Measurements from ENCODE around the gene RAD23A.
"Not testable (repeated sequence)": the region's sequence is repeated elsewhere in the genome, so short reads cannot be mapped to it uniquely, and the experiment has no call there.

The RAD23A gene

DNA sequence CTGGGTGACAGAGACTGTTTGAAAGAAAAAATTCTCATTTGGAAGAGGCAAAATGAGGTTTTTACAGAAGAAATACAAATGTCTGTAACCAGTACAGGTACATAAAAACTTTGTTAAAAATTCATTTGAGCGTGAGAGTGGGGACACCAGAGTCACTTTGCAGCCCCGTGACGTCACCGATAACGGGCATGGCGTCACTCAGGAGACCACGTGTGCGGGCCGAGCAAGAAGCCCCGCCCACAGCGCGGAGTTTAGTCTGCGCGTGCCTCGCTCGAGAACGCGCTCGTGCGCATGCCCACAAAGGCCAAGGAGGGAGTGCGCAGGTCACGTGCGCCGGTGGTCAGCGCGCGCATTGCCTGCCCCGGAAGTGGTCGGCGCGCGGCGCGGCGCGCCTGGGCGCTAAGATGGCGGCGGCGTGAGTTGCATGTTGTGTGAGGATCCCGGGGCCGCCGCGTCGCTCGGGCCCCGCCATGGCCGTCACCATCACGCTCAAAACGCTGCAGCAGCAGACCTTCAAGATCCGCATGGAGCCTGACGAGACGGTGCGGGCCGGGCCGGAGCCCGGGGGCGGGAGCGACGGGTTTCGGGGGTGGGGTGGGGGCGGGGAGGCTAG, at the start of gene RAD23A:
Gene RAD23A, plus strand, starts transcription at position 384 of the 613 bp plus-strand sequence. Its CDS starts 87 bp downstream, at position 471.
- peak; percentile 97 for DNase-seq (ENCODE audit: low read depth)

DNA sequence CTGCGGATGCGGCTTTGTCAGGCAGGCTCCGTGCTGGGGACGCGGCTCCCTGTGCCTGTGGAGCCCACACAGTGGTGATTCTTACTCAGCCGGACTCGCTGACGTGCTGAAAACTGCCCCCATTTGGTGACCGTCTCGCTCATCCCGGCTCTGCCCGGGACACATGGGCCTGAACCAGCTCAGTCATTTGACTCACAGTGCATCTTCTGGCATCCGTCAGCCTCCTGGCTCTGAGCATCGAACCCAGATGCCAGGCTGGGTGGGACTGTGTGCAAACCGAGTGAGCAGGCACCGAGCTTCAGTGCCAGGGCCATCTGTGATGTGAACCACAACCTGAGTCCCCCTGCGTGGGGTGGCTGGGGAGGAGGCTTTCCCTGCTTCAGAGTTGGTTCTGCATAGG, 49.2 kb upstream of the RAD23A start:
- no peak for DNase-seq (ENCODE audit: low read depth)

DNA sequence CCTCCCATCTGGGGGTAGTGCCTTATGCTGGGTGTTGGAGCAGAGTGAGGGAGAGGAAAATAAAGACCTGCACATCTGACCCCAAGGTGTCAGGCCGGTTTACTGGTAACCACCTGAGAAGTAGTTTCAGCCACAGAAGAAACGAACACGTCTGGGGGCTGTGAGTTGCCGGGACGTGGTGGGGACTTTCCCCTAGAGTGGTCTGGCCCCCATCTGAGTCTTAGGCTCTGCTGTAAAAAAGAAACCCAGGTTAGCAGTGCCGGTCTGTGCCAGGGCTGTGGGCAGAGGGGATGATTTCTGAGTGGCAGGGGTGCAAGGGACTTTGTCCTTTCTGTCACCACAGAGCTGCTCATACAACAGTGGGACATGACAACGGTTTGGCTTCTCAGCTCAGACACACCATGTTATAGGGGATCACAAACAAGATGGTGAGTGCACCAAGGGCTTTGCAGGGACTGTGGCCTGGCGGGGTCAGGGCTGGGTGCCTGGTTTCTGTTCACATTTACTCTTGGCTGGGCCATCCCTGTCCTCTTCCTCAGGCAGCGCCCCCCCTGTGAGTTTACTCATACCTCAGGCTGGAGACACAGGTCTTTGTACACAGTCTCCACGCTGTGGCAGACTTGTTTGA, 45.7 kb upstream of the RAD23A start:
- no peak for DNase-seq (ENCODE audit: low read depth)

DNA sequence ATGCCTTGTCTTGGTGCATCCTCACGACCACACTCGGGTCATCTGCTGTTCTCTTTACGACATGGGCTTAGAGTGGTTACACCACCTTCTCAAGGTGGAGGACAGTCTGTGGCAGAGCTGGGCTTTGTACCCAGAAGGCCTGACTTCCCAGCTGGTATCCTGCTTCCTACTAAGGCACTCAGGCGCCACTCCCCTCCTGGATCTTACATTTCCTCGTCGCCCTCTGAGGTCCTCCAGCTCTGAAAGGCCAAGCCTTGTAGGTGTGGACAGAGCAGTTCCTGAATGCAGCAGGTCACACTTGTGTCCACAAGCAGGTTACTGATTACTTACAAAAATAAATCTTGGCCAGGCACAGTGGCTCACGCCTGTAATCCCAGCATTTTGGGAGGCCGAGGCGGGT, 38.5 kb upstream of the RAD23A start:
- no peak for DNase-seq (ENCODE audit: low read depth)

DNA sequence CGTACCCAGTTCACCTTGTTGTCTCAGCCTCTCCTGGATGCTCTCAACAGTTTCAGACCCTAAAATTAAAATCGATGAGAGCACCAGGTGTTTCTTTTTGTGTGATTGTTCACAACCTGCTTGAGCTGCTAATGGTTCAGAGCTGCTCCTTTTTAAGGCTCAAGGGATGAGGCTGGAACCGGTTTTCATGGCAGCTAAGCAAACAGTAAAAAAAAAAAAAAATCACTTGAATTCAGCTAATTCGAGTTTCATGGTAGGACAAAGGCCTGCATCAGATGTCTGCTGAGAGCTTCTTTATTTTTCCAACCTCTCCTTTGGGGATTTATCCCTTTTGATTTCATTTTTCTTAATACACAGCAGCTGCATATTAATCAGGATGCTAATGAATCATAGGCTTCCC, 33.1 kb upstream of the RAD23A start:
- DNase-seq (ENCODE audit: low read depth) = no peak

DNA sequence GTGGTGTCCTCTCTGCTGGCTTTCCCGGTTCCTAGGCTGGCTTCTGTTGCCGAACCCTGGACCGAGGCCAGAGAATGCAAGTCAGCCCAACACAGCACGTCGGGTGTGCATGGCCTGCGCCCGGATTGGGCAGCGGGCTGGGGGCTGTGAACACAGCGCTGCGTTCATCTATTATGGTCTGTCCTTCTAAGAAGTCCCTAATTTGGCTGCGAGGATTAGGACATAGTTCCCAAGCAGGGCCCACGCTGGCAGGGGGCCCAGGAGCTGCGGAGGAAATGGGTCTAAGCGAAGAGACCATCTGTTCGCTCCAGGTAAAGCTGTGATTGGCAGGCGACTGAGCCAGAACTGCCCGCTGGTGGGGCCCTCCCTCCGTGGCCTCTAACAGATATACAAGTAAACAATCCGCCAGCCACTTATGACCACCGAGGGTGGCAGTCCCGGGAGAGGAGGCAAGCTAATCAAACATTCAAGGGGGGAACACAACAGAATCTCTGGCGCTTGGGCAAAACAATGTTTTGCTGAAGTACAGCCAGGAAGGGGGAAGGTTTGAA, 32.6 kb upstream of the RAD23A start:
- DNase-seq (ENCODE audit: low read depth) = peak; percentile 54

DNA sequence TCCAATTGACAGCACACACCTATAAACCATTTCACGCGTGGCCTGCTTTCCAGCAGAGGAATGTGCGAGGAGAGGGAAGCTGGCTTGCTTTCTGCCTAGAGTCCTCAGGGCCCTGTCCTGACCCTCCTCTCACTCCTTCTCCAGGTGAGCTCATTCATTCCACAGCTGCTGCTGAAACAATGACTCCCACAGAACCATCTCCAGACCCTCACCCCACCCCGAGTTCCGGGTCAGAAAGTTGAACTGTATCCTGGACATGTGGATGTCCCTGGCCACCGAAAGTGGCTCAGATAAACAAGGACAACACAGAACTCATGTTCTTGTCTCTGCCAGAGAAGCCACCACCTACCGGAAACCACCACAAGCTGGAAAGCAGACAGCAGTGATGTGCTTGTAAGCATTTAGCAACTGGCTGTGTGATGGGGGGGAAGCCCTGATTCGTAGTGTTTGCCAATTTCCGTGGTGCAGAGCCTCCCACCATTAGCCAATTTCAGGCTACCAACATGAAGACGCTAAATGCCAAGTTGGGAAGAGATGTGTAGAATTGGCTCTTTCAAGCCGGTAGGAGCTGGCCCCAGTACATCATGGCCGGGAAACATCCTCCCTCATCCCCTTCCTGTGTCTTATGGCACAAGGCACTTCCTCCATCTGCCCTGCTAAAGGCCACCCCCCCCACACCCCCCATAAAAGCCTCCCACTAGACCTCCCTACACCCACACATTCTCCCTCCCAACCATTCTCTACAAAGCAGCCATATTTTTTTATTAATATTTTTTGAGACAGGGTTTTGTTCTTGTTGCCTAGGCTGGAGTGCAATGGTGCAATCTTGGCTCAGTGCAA, 31.6 kb upstream of the RAD23A start:
- DNase-seq (ENCODE audit: low read depth) = peak; percentile 11

DNA sequence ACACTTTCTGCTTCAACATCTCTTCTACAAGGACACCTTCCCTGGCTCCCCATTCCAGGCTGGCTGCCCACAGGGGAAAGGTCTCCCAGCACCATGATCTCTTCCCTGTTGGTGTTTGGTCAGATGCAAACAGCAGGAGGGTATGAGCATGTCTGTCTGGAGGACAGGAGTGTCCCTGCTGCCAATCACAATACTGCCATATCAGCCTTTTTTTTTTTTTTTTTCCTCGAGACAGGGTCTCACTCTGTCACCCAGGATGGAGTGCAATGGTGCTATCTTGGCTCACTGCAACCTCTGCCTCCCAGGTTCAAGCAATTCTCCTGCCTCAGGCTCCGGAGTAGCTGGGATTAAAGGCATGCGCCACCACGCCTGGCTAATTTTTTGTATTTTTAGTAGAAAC, 29.8 kb upstream of the RAD23A start:
- DNase-seq (ENCODE audit: low read depth) = not testable (repeated sequence)

DNA sequence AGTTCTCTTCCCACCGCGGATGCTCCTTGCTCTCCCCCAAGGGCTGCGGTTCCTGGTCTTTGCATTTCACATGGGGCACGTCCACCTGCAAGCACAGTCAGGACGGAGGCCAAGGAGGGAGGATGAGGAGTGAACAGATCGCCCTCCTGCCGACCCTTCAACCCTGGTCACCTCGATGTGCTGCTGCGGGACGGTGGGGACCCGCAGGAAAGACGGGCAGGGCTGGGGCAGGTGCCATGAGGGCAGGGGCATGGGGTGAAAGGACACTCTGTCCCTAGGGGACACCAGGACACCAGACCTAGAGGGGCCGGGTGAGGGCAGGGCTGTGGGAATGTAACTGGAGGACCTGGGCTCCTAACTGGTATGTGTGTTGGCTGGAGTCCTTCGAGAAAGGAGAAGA, 27.4 kb upstream of the RAD23A start:
- no peak for DNase-seq (ENCODE audit: low read depth)

DNA sequence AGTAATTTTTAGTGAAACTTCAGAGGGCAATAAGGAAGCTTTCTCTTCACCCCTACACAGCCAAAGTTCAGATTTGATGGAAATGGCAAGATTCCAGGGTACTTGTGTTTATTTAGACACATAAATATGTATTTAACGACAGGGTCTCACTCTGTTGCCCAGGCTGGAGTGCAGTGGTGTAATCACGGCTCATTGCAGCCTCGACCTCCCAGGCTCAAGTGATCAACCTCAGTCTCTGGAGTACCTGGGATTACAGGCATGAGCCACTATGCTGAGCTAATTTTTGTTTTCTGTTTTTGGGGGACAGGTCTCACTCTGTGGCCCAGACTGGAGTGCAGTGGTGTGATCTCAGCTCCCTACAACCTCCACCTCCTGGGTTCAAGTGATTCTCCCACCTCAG, 24.6 kb upstream of the RAD23A start:
- no peak for DNase-seq (ENCODE audit: low read depth)

DNA sequence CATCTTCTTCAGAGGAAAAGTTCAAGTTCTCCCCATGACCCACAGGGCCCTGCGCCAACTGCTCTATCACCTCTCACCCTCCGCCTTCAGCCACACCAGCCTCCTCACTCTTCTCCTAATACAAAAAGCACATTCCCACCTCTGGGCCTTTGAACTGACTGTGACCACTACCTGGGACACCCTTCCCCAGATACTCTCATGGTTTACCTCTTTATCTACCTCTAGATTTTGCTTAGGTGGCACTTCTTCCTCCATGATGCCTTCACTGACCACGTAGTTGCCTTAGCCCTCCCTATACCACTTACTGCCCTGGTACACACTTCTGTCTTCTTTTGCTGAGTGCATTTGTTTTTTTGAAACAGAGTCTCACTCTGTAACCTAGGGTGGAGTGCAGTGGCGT, 22.7 kb upstream of the RAD23A start:
- no peak for DNase-seq (ENCODE audit: low read depth)

DNA sequence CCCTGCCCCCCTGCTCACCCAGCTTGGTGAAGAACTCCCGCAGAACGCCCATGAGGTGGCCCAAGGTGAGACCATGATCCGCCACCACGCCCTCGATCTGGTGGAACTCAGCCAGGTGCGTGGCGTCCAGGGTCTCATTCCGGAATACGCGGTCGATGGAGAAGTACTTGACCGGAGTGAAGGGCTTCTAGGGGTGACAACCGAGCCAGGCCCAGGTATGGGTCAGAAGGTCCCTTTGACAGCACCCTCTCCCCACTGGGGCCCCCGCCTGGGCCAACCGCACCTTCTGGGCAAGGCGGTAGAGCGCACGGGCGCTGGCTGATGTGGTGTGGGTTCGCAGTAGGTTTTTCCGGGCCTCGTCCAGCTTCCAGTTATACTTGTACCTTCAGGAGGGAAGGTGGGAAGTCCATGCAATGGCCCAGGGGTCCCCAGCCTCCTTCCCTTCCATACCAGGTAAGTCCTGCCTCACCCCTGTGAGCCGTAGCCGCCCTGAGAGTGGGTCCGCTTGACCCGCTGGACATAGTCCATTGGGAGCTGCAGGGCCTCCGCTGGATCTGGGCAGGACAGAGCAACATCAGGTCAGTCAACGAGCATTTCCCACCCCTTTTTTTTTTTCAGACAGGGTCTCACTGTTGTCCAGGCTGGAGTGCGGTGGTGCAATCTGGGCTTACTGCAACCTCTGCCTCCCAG, 20.9 kb upstream of the RAD23A start:
- no peak for DNase-seq (ENCODE audit: low read depth)

DNA sequence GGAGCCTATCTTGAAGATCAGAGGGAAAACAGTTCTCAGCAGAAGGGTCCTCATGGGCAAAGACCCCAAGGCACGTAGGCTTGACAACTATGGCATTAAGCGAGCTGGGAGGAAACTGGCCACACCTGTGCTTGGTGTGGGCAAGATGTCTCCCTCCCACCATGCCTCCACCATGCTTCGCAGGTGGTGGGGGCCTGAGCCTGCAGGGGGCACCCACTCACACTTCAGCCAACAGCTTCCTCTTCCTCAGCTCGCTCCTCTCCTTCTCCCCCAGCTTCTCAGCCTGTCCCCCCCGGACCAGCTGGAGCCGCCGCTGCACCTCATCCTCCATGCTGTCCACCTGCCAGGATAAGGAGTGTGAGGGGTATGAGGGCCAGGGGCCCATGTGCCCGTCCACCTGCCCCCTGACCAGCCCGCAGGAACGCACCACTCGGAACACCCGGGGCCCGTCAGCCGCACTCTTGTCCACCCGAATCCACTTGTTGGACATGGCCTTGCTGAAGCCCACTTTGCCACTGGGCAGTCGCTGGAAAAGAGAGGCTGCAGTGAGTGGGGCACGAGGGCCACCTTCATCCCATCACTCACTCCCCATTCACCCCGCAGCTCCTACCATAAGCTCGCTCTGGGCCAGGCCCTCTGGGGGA, 15.5 kb upstream of the RAD23A start:
- no peak for DNase-seq (ENCODE audit: low read depth)

DNA sequence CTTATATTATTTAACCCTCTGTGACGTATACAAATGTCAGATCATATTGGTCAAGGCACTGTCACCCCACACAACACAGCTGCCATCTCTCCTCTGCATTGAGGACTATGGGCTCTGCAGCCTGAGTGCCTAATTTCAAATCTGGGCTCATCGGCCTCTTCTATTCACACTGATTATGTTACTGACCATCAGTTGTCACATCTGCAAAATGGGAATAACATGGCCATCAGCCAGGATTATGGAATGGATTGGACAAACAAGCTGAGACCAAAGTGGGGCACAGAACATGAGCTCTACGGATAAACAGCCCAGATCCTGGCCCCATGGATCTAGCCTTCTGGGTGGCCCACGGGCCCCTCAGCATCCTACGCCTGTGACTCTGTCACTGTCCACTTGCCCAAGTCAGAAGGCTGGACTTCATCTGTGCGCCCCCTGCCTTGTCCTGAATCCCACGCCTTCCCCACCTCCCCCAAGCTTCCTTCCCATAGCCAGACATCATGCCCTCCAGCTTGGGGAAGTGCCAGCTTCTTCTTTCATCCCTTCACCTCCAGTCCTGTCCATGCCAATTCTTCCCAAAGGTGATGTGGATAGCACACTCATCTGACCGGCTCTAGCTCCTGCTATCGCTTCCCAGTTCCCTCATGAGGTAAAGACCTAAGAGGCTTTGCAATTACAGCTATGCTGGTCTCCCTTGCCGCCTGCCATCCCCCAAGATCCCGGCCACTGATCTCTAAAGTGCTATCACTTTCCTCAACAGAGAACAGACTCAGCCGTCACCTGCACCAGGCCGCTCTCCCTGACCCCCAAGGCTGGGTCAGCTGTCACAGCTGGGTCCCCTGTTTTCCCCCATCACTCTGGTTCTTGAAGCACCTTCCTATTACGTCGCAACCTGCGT, 13.0 kb upstream of the RAD23A start:
- no peak for DNase-seq (ENCODE audit: low read depth)

DNA sequence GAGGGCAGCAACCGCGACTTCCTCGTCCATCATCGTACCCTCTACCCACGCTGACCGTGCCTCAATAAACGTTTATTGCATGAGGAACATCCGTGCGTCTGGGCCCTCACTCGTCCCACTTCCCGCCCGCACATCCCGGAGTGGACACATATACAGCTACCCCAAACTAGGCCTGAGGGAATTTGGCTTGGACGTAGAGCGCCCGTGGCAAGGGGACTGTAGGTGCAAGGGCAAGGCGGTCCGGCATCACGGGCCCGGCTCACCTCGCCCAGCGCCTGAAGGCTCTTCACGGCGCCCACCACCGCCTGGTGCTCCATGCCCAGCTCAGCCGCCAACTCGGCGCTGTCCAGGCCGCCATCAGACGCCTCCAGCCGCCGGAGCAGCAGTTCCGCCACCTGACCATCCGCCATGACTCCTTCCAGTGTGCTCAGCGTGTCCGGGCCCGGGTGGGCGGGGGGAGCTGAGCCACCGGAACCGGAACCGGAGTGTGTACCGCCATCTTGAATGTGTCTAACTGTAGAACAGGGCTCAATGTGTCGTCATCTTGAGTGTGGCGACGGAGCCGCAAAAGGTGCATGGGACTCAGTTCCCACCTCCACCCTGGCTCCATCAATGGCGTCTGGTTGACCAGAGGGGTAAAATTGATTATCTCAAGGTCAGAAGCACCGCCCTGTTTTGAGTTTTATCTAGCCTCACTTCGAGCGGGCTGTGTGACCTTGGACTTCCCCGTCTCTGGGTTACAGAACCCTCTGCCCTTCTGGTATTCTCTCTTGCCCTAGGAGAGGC, 12.2 kb upstream of the RAD23A start, which contains the start of gene FARSA:
Gene FARSA, minus strand, starts transcription at position 425 of the 786 bp plus-strand sequence. Its CDS starts 15 bp downstream, at position 410.
- peak; percentile 90 for DNase-seq (ENCODE audit: low read depth)

DNA sequence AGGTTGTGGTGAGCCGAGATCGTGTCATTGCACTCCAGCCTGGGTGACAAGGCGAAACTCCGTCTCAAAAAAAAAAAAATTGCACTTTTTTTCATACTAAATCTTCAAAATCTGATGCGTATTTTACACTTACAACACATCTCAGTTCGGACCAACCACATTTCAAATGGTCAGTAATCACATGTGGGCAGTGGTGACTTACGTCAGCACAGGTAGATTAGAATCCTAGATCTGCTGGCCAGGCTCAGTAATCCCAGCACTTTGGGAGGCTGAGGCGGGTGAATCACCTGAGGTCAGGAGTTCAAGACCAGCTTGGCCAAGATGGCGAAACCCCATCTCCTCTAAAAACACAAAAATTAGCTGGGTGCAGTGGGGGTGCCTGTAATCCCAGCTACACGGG, 10.6 kb upstream of the RAD23A start:
- no peak for DNase-seq (ENCODE audit: low read depth)

DNA sequence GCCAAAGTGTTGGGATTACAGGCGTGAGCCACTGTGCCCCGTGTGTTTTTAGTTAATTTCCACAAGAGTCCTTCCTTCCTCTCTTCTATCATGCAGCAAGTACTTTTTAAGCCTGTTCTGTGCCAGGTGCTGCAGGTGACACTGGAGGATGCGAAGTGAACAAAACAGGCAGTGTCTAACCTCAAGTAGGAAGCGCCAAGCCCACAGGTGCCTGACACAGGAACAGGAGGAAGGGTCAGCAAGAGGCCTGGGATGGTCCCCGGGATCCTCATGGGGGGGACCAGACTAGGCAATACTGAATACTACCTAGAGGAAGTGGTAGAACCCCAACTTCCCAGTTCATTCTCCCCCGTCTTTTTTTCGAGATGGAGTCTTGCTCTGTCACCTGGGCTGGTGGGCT, 9.1 kb upstream of the RAD23A start:
- no peak for DNase-seq (ENCODE audit: low read depth)

DNA sequence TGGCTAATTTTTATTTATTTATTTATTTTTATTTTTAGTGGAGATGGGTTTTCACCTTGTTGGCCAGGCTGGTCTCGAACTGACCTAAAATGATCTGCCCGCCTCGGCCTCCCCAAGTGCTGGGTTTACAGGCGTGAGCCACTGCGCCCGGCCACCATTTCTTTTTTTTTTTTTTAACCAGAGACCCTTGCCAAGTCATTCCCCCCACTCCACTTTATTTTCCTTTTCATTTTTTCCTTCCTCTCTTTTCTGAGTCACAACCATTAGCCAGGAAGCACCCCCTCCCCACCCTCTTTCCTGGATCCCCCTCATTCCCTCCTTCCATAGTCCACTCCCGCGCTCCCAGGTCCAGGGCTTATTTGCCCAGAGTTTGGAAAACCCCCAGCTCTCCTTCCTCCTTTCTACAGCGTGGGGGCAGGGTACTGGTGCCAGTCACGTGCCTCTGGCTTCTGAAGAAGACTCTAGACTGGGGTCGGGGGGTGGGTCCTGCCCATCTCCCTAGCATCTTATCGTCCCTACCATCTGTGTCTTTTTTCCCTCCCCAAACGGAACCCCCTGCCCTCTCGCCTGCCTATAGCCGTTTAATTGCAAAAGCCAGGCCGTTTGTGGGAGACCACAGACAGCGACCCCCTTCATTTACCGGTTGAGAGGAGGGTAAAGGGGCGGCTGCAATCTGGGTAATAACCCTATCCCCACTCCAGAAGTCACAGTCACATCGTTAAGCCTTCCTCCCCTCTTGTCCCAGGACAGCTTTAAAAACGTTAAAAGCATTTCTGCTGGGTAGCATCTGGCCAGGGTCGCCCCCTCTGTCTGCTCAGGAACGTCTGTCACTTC, 8.4 kb upstream of the RAD23A start:
- DNase-seq (ENCODE audit: low read depth) = no peak
